Astrocyte of the spinal cord (primary cell): ENCODE results near the gene C1orf94.

ENCODE experiments used
- DNase-seq: peaks from one replicate; pipeline ENCODE4 v3.0.0; 2011; ENCODE audit warnings: low read depth, low spot score
- H3K4me3 ChIP-seq: 2 replicates; pipeline ENCODE4 v1.5.1; 2011; ENCODE audit warnings: low read depth, mild to moderate bottlenecking, low read length, moderate library complexity
- in situ Hi-C: cut with HindIII; loops from 2 replicates; pipeline ENCODE4 v1.10.0; 2017; ENCODE audit warnings: low sequenced_read_pairs
- TF ChIP-seq, protein P1 (sequence below): IDR thresholded peaks from 2 replicates; pipeline ENCODE4 v1.5.1; 2012; ENCODE audit warnings: low read depth, mild to moderate bottlenecking, low read length, inconsistent platforms

C1orf94 gene

DNA sequence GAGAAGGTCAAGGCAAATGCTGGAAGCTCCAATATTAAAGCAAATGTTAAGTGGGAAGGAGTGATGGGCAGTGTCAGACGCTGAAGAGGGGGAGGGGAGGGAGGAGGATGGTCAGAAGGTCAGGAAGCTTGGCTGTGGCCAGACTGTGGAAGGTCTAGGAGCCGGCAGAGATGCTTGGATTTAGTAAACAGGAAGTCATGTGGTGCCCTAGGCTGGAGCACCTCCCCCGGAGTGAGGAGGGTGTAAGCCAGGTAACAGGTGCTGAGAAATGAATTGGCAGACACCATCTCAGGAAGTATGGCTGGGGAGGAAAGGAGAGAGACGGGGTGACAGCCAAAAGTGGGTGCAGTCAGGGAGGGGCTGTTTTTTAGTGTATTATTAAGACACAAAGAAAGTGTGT lies 29.4 kb upstream of the C1orf94 start:
- no peak overlapping the region for H3K4me3 ChIP-seq
- in situ Hi-C loops = no loop called here
- TF ChIP-seq, protein P1, sequence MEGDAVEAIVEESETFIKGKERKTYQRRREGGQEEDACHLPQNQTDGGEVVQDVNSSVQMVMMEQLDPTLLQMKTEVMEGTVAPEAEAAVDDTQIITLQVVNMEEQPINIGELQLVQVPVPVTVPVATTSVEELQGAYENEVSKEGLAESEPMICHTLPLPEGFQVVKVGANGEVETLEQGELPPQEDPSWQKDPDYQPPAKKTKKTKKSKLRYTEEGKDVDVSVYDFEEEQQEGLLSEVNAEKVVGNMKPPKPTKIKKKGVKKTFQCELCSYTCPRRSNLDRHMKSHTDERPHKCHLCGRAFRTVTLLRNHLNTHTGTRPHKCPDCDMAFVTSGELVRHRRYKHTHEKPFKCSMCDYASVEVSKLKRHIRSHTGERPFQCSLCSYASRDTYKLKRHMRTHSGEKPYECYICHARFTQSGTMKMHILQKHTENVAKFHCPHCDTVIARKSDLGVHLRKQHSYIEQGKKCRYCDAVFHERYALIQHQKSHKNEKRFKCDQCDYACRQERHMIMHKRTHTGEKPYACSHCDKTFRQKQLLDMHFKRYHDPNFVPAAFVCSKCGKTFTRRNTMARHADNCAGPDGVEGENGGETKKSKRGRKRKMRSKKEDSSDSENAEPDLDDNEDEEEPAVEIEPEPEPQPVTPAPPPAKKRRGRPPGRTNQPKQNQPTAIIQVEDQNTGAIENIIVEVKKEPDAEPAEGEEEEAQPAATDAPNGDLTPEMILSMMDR = no peak
- DNase-seq = no peak

DNA sequence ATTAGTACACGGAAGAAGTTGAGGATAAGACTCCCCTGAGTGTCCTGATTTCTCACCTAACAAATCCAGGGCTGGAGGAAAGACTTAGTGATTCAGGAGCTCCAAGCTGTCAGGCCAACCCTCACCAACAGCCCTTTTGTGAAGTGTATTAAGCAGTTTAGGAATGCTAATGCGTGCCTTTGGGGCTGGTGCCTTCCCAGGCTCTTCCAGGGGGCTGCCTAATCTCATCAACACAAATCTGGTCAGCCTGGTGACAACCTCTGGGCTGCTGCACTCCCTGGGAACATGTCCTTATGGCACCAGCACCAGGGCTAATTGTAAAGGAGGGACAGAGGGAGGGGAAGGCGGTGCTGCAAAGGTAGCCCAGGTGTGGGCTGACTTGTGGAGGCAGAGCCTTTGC lies 27.2 kb upstream of the C1orf94 start:
- no peak for DNase-seq
- in situ Hi-C loops = no loop called here
- H3K4me3 ChIP-seq = no peak overlapping the region
- TF ChIP-seq, protein P1 = no peak

DNA sequence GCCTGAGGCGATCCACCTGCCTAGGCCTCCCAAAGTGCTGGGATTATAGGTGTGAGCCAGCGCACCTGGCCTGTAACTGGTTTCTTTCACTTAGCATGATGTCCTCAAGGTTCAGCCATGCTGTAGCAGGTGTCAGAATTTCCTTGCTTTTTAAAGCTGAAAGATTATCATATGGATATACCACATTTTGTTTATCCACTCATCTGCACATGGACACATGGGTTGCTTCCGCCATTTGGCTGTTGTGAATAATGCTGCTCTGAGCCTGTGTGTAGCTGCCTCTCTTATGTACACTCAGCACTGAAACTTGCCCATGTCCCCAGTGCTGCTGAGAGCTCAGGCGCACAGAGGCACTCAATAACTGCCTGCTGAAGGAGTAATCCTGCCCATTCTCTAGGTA lies 23.5 kb upstream of the C1orf94 start:
- H3K4me3 ChIP-seq = no peak overlapping the region
- TF ChIP-seq, protein P1 = no peak
- in situ Hi-C loops = no loop called here
- no peak for DNase-seq

DNA sequence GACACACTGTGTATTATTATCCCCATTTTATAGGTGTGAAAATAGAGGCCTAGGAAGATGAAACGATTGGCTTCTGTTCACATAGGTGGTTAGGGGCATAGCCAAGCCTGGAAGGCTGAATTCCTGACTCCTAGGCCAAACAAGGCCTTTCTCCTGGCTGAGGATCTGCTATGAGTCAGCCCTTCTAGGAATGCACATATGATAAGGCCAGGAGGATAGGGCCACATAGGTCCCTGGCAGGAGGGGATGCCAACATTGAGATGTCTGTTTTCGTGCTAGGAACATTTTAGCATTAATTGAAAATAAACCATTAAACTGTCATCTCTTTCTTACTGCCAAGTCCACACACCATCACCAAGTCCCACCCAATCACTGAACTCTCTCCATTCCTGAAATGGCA lies 20.8 kb upstream of the C1orf94 start:
- TF ChIP-seq, protein P1 = no peak
- H3K4me3 ChIP-seq = no peak overlapping the region
- no peak for DNase-seq
- in situ Hi-C loops = no loop called here

DNA sequence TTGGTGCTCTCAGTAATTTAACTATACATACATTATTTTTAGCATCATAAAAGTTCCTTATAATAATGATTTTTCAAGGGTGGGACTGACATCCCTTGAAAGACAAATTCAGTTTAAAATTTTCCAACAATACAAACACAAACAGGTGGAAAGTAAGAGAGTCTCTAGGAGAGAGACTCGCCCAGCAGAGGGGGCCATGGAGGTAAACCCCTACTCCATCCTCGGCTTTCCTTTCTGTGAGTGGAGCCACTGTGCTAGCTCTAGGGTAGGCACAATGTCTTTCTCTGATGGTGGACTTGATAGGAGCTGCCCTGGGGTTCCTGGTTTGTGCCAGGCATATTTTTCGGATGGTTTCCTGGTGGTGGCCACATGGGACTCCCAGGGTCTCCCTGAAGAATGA lies 20.0 kb upstream of the C1orf94 start:
- in situ Hi-C loops = no loop called here
- H3K4me3 ChIP-seq = no peak overlapping the region
- no peak for DNase-seq
- TF ChIP-seq, protein P1 = no peak

DNA sequence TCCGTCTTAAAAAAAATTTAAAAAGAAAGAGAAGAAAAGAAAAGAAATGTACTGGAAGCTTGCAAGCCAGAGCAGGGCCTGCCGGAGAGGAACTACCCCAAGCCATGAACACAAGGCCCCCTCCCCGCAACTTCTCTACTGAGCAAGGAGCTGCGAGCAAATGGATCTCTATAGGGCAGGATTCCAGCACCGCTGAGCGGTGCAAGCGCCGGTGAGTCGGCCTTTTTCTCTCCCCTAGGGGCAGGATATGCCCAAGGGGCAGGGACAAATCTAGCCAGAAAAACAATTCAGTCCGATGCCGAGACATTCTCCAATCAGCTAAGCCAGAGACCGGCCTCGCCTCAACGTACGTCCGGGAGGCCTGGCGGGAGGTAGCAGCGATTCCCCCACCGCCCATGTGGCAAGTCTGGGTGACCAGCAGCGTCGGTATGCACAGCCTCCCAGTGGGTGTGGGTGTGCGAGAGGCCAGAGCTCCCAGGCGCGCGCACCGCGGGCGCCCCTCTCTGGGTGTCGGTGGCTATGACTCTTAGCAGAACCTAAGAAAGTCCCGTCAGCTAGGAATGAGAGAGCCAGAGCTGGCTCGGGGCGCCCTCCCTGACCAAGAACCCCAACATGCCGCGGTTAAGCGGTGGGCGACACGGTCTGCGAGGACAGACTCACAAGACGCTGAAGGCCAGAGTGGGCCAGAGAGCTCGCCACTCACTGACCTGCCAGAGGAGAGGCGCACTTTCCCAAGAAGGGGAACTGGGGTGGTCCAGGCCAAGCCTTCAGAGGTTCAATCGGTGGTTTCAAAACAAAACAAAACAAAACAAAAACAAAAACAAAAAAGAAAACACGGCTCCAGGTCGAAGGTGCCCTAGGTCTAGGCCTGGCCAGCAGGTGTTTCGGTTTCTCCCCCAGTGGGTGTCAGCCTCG lies 13.6 kb upstream of the C1orf94 start:
- H3K4me3 ChIP-seq = peak overlapping the region; percentile 57
- DNase-seq = peak; percentile 93
- TF ChIP-seq, protein P1 = peak; percentile 88
- in situ Hi-C loops = no loop called here
